SW480 (cell line): ENCODE data around the gene SS18.

ENCODE experiments used
- DNase-seq: peaks from one replicate; pipeline ENCODE4 v3.0.0-alpha.2; 2016; ENCODE audit warnings: low spot score

Gene SS18

GRCh38 chr18:26002375-26002910 is 88.0 kb downstream of the SS18 start:
- DNase-seq: no peak

GRCh38 chr18:25998461-25998860 is 92.0 kb downstream of the SS18 start:
- no peak for DNase-seq

- no peak for DNase-seq
Measured at GRCh38 chr18:25992566-25992965, 97.8 kb downstream of the SS18 start.

- DNase-seq: no peak
Measured at GRCh38 chr18:25990473-25990872, 99.9 kb downstream of the SS18 start.

- no peak for DNase-seq
Measured at GRCh38 chr18:25985707-25986394, 104.6 kb downstream of the SS18 start.

GRCh38 chr18:25983730-25984129 is 106.7 kb downstream of the SS18 start:
- no peak for DNase-seq

- DNase-seq: no peak
Measured at GRCh38 chr18:25982961-25983360, 107.5 kb downstream of the SS18 start.

GRCh38 chr18:25982153-25982552 is 108.3 kb downstream of the SS18 start:
- DNase-seq: no peak

- DNase-seq: no peak
Measured at GRCh38 chr18:25979369-25980040, 110.9 kb downstream of the SS18 start.

- DNase-seq: no peak
Measured at GRCh38 chr18:25976554-25976953, 113.9 kb downstream of the SS18 start.

- DNase-seq: no peak
Measured at GRCh38 chr18:25974630-25975077, 115.8 kb downstream of the SS18 start.
